ENCODE measurements around the gene TACC2.

DNA sequence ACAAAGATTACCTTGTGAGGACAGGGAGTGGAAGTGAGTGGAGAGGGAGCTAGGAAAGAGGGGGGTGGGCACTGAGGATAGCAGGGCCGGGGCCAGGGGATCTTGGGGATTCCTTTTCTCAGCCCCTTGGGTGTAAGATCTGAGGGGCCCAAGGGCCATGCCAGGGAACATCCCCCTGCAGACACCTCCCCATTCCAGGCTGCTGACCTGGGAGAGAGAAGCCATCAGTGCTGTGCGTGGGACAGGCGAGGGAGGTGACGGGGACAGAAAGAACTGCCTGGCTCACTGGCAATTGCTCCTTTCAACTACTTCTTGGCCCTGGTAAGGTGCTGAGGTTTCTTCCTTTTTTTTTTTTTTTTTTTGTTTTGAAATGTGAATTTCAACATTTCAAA, 270.1 kb downstream of the TACC2 start:
- TF ChIP-seq, protein P1, sequence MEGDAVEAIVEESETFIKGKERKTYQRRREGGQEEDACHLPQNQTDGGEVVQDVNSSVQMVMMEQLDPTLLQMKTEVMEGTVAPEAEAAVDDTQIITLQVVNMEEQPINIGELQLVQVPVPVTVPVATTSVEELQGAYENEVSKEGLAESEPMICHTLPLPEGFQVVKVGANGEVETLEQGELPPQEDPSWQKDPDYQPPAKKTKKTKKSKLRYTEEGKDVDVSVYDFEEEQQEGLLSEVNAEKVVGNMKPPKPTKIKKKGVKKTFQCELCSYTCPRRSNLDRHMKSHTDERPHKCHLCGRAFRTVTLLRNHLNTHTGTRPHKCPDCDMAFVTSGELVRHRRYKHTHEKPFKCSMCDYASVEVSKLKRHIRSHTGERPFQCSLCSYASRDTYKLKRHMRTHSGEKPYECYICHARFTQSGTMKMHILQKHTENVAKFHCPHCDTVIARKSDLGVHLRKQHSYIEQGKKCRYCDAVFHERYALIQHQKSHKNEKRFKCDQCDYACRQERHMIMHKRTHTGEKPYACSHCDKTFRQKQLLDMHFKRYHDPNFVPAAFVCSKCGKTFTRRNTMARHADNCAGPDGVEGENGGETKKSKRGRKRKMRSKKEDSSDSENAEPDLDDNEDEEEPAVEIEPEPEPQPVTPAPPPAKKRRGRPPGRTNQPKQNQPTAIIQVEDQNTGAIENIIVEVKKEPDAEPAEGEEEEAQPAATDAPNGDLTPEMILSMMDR (IDR thresholded peaks at IDR 0.05) = no peak
- no peak for TF ChIP-seq EP300 (IDR thresholded peaks at IDR 0.05)
